GM10248 (cell line): ENCODE results near the gene ZNF516.

Experiments used
- CTCF ChIA-PET: fragments of 300-600 bp; sonication (Branson Sonifier 250); formaldehyde crosslinking; extraction: SDS; loops from one replicate; lab custom pipeline; 2021; ENCODE audit warnings: antibody characterized with exemption; lab: Yijun Ruan, JAX
- POLR2A ChIA-PET: fragments of 350-650 bp; sonication (Branson Sonifier 250); formaldehyde crosslinking; extraction: SDS; loops from one replicate; lab custom pipeline; 2020; ENCODE audit warnings: antibody characterized with exemption; lab: Yijun Ruan, JAX
- DNase-seq: peaks from one replicate; pipeline ENCODE4 v3.0.0; 2012; ENCODE audit errors: extremely low spot score
- TF ChIP-seq, protein P1 (sequence below): IDR thresholded peaks from 2 replicates; pipeline ENCODE4 v1.5.1; 2012; ENCODE audit warnings: mild to moderate bottlenecking, low read depth; ENCODE audit errors: extremely low read depth, missing control alignments, control extremely low read depth

The ZNF516 gene

GRCh38 chr18:76386071-76386470, 109.0 kb downstream of the ZNF516 start:
- no peak for DNase-seq
- TF ChIP-seq, protein P1, sequence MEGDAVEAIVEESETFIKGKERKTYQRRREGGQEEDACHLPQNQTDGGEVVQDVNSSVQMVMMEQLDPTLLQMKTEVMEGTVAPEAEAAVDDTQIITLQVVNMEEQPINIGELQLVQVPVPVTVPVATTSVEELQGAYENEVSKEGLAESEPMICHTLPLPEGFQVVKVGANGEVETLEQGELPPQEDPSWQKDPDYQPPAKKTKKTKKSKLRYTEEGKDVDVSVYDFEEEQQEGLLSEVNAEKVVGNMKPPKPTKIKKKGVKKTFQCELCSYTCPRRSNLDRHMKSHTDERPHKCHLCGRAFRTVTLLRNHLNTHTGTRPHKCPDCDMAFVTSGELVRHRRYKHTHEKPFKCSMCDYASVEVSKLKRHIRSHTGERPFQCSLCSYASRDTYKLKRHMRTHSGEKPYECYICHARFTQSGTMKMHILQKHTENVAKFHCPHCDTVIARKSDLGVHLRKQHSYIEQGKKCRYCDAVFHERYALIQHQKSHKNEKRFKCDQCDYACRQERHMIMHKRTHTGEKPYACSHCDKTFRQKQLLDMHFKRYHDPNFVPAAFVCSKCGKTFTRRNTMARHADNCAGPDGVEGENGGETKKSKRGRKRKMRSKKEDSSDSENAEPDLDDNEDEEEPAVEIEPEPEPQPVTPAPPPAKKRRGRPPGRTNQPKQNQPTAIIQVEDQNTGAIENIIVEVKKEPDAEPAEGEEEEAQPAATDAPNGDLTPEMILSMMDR = no peak
- POLR2A ChIA-PET = no interaction called here
- CTCF ChIA-PET = interaction anchor here (0.7 to 1.4 kb wide), 2 partner anchors 13 to 324 kb away, joined by 3 to 5 read pairs; no protein-coding TSS in a partner anchor

DNA sequence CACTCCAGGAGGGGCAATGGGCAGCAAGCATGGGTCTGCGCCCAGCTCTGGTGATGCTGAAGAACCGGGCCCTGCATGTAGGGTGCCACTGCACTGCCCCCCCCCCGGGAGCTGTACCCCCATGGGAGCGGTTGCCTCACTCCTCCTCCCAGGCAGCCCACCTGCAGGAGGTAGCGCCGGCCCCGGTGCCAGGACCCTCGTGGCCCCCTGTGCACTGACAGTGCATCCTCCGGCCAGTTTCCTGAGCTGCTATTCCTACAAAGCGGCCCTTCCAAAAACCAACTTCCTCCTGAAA, 109.4 kb downstream of the ZNF516 start:
- CTCF ChIA-PET = interaction anchor here (0.7 to 1.4 kb wide), 2 partner anchors 13 to 325 kb away, joined by 3 to 5 read pairs; no protein-coding TSS in a partner anchor
- TF ChIP-seq, protein P1 = no peak
- no peak for DNase-seq
- POLR2A ChIA-PET = no interaction called here

DNA sequence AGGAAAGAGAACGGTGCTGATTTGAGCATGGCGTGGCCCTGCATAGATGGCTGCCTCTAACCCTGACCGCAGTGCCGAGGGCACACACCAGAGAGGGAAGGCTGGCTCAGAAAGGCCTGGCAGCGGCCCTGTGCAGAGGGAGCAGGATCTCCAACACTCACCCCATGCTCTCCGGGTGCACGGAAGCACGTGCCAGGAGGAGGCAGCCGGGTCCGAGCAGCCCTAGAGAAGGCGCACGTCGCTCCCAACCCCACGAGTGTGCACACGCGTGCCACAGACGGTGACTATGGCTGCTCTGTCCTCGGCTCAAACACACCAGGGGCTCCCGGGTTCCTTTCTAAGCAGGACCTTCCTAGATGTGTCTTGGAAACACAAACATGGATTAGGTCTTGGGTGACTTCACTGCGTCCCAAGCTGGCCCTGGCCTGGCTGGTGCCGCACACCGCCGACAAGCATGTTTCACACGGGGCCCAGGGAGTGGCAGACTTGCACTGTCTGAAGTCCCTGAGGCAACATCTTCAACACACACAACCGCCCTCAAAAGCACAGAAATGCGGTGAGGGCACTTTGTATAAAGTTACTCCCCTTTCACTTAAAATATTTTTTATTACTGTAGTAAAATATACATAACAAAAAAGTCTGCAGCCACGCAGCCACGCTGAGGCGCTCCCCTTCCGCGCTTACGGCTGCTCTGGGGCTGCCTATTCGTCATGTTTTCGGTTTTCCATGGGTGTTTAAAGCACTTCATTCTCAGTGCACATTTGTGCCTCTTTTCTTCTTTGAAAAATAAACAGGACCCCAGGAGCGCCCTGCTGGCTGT, 110.0 kb downstream of the ZNF516 start:
- DNase-seq = no peak
- ChIA-PET CTCF (interaction anchor here (1.4 kb wide), 1 partner anchor 14 kb away, joined by 5 read pairs; no protein-coding TSS in a partner anchor), POLR2A (no interaction called here)
- TF ChIP-seq, protein P1 = no peak

GRCh38 chr18:76384114-76384790, 110.8 kb downstream of the ZNF516 start:
- no peak for DNase-seq
- TF ChIP-seq, protein P1 = no peak
- CTCF ChIA-PET = no interaction called here

GRCh38 chr18:76383636-76384035, 111.4 kb downstream of the ZNF516 start:
- POLR2A ChIA-PET = no interaction called here
- no peak for DNase-seq
- CTCF ChIA-PET = no interaction called here
- TF ChIP-seq, protein P1 = no peak

More at GRCh38 chr18:76384114-76384790, 110.8 kb downstream of the ZNF516 start:
- POLR2A ChIA-PET = no interaction called here

- CTCF ChIA-PET = no interaction called here
- DNase-seq = no peak
- POLR2A ChIA-PET = no interaction called here
- TF ChIP-seq, protein P1 = no peak
Observed at GRCh38 chr18:76382275-76382674, 112.8 kb downstream of the ZNF516 start.
